HUES6 (cell line): Measurements from ENCODE around the gene DNAJC5G.
"Not testable (repeated sequence)": the region's sequence is repeated elsewhere in the genome, so short reads cannot be mapped to it uniquely, and the experiment has no call there.

ENCODE experiments used
- H3K27ac ChIP-seq: 2 replicates; pipeline ENCODE4 v1.7.0; 2013; ENCODE audit warnings: low read depth, mild to moderate bottlenecking, low read length, inconsistent platforms
- H3K27me3 ChIP-seq: 2 replicates; pipeline ENCODE4 v1.6.1; 2013; ENCODE audit warnings: low read length; ENCODE audit not compliant: control insufficient read depth, insufficient read depth
- H3K36me3 ChIP-seq: 2 replicates; pipeline ENCODE4 v1.6.1; 2013; ENCODE audit warnings: low read length; ENCODE audit not compliant: control insufficient read depth, insufficient read depth
- H3K4me1 ChIP-seq: 2 replicates; pipeline ENCODE4 v1.6.1; 2013; ENCODE audit warnings: low read length; ENCODE audit not compliant: control insufficient read depth, insufficient read depth
- H3K4me3 ChIP-seq: 2 replicates; pipeline ENCODE4 v1.5.1; 2013; ENCODE audit warnings: low read depth, low read length
- H3K9ac ChIP-seq: one replicate; pipeline ENCODE4 v1.6.1; 2013; ENCODE audit warnings: mild to moderate bottlenecking, low read length
- H3K9me3 ChIP-seq: 2 replicates; pipeline ENCODE4 v1.6.1; 2013; ENCODE audit warnings: low read depth, low read length; ENCODE audit not compliant: control insufficient read depth, insufficient read depth

DNAJC5G gene

DNA sequence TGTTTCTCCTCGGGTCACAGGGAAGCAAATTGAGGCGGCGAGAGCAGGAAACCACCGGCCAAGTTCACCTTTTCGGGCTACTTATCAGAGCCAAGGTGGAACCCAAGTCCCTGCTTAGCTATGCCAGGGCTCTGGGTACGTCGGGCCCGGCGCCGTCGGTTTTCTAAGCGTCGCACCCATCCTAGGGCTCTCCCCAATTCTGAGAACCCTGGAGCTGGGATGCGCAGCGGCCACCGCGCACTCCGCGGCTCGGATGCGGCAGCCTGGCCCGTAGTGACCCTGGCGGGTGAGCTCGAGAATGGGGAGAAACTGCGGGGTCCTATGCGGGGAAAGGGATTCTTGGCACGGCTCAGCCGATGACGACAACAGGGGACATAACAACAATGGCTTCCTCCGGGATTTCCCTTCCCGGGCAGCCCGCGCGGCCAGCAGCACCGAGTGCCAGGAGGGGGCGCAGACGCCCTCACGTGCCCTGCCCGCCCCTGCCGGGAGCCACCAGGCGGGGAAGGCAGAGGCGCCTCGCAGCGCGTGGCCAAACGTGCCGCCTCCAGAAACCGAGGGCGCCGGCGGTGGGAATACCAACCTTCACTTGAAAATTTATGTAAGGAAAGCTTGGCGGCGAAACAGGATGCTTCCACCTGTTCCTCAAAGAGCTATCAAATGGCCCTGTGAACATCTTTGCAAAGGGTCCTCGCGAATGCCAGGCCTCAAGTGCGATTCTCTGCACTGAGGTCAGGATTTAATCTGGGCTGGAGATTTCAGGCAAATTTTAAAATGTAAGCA is 10.3 kb upstream of the DNAJC5G start:
- Histone ChIP-seq H3K27me3 (peaks cover 75% of the 10 kb centered on the region), H3K4me3 (peak overlapping the region; percentile 56), H3K27ac (no peak overlapping the region), H3K4me1 (peaks cover 15% of the 10 kb centered on the region), H3K36me3 (no peaks in the 10 kb centered on the region), H3K9me3 (no peaks in the 10 kb centered on the region), H3K9ac (peak overlapping the region; percentile 25)

DNA sequence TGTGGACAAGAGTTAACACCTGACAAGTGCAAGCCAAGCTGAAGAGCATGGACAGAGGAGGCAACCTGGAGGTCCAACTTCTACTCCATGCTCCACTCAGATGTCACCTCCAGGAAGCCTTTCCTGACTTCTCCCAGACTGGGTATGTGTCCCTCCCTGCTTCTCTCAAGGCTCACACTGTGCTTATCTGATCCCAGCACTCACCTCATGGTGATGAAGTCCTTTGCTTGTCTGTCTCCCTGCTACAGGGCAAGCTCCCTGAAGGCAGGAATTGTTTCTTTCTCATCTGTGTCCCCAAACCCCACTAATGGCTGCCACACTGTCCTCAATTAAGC is 9.7 kb upstream of the DNAJC5G start:
- Histone ChIP-seq H3K27ac (no peak overlapping the region), H3K9me3 (no peaks in the 10 kb centered on the region), H3K9ac (no peak overlapping the region), H3K27me3 (peaks cover 69% of the 10 kb centered on the region), H3K4me1 (peaks cover 15% of the 10 kb centered on the region), H3K4me3 (no peak overlapping the region; the same call in 1 of the 2 replicates), H3K36me3 (no peaks in the 10 kb centered on the region)

DNA sequence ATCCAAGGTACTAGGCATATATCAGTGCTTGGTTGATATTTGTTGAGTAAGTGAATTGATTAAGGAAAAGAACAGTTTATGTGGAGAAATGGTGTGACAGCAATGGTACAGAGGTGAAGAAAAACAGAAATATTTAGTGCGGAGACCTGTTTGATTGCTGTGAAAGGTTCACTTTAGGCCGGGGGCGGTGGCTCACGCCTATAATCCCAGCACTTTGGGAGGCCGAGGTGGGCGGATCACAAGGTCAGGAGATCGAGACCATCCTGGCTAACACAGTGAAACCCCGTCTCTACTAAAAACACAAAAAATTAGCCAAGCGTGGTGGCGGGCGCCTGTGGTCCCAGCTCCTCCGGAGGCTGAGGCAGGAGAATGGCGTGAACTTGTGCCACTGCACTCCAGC is 6.9 kb upstream of the DNAJC5G start:
- Histone ChIP-seq H3K4me1 (peaks cover 11% of the 10 kb centered on the region), H3K27me3 (peaks cover 41% of the 10 kb centered on the region)
- not testable (repeated sequence) for H3K4me3 ChIP-seq

DNA sequence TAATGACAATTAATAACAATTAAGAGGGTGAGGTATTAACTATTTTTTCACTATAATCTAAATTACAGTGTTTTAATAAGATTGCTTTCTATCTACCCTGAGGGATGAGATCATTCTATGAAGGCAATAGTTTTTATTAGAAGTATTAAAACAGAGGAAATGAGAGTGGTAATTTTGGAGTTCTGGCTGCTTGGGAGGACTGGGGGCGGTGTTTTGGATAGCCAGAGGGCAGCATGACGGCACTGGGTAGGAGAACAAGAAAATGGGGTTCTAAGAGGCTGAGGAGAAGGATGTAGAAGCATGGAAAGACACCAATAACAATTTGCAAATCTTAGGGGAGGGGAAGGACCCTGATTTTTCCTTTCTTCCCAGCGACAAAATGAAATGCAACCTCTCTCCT is 5.1 kb upstream of the DNAJC5G start:
- Histone ChIP-seq H3K27ac (no peak overlapping the region), H3K4me1 (peaks cover 9% of the 10 kb centered on the region; the same call in 1 of the 2 replicates), H3K4me3 (no peak overlapping the region), H3K36me3 (no peaks in the 10 kb centered on the region), H3K27me3 (peaks cover 23% of the 10 kb centered on the region), H3K9me3 (no peaks in the 10 kb centered on the region), H3K9ac (no peak overlapping the region)

More for the DNA sequence above, 6.9 kb upstream of the DNAJC5G start:
- not testable (repeated sequence) for H3K27ac ChIP-seq, H3K9me3 ChIP-seq, H3K36me3 ChIP-seq, H3K9ac ChIP-seq

DNA sequence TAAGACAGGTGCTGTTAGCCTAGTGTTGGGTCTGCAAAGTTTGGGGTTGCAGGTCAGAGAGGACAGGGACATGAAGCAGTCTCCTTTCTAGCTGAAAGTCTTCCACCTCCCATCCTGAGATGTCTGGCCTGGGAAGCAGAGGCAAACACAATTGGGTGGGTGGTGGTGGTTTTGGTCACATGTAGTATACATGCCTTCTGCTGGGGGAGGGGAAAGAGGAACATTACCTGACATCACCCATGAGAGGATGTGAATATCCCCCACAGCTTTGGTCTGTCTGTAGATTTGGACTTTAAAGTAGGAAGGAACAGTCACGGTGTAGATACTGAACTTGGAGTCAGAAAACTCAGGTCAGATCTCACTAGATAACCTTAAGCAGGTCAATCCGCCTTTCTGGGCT is 4.6 kb upstream of the DNAJC5G start:
- H3K27me3 ChIP-seq = peaks cover 18% of the 10 kb centered on the region
- no peak overlapping the region for H3K4me3 ChIP-seq
- no peaks in the 10 kb centered on the region for H3K36me3 ChIP-seq
- no peaks in the 10 kb centered on the region for H3K9me3 ChIP-seq
- H3K9ac ChIP-seq = no peak overlapping the region
- H3K4me1 ChIP-seq = peaks cover 13% of the 10 kb centered on the region
- no peak overlapping the region for H3K27ac ChIP-seq

DNA sequence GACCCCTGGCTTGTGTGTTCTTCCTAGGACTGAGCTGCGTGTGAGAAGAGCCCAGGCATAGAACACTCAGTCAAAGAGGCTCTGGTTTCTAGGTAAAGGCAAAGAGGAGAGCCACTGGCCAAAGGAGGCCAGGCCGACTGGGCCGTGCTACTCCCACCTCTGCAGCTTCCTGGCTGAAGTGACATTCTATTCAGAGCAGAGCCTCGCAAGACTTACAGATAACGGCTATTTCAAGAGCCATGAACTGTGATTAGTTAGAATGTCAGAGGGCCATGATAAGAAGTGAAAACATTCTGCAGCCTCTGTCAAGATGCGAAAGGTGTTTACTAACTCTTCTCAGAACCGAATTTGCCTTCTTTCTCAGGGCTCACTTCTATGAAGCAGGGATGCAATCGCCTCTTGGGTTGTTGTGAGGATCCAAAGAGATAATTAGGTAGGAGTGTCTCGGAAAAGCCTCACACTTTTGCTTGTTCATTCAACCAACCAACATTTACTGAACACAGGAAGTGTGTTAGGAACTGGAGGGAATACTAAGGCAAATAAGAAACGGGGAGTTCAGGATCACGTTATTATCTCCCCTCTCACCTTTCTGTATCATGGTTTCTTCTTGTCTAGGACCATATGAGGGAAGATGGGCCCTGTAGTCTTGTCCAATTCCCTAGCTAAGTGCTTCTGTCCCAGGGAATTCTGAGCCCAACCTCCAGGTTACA is 3.4 kb upstream of the DNAJC5G start:
- H3K4me1 ChIP-seq = peaks cover 13% of the 10 kb centered on the region

DNA sequence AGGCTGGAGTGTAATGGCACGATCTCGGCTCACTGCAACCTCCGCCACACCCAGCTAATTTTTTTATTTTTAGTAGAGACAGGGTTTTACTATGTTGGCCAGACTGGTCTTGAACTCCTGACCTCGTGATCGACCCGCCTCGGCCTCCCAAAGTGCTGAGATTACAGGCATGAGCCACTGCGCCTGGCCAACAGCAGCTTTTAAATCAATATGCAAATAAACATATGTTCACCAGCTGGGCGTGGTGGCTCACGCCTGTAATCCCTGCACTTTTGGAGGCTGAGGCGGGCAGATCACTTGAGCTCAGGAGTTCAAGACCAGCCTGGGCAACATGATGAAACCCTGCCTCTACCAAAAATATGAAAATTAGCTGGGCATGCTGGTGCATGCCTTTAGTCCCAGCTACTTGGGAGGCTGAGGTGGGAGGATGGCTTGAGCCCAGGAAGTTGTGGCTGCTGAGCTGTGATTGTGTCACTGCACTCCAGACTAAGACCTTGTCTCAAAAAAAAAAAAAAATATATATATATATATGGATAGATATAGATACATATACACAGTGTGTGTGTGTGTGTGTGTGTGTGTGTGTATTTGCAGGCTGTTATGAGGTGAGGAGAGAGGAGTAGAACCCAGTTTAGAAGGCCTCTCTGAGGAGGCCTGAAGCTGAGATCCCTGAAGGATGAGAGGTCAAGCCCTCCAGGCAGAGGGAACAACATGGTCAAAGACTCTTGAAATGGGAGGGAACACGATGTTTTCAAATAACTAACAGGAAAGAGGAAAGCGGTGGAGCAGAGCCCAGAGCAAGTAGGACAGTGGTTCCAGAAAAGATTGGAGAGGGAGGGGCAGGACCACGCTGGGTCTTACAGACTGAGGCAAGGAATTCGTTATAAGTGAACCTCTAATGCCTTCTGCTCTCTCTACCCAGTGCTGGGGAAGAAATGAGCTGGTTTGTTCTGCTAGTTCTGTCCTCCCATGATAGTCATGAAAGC is 2.4 kb upstream of the DNAJC5G start:
- H3K9ac ChIP-seq, H3K36me3 ChIP-seq, H3K27me3 ChIP-seq, H3K27ac ChIP-seq, H3K4me3 ChIP-seq, H3K9me3 ChIP-seq: not testable (repeated sequence)
- H3K4me1 ChIP-seq = peaks cover 13% of the 10 kb centered on the region

More for the DNA sequence above, 3.4 kb upstream of the DNAJC5G start:
- no peaks in the 10 kb centered on the region for H3K9me3 ChIP-seq
- H3K9ac ChIP-seq = no peak overlapping the region
- no peaks in the 10 kb centered on the region for H3K36me3 ChIP-seq
- no peak overlapping the region for H3K27ac ChIP-seq
- H3K4me3 ChIP-seq = no peak overlapping the region
- peaks cover 6% of the 10 kb centered on the region for H3K27me3 ChIP-seq

DNA sequence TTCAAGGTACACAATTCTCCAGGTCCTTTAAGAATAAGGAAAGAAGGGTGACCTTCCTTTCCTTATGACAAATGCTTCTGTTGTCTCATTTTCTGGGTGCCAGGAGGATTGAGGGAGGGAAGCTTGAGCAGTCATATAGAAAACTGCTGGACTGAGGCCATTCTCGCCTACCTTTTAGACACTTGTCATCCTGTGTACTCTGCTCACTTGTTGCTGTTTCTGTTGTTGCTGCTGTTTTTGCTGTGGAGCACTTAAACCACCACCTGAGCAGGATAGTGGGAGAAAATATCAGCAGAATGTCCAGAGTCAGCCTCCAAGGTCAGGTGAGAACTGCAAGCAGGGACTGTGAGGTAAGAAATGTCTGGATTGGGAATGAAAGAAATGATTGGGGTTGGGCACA is 2.8 kb downstream of the DNAJC5G start:
- Histone ChIP-seq H3K4me3 (no peak overlapping the region), H3K9me3 (no peaks in the 10 kb centered on the region)

DNA sequence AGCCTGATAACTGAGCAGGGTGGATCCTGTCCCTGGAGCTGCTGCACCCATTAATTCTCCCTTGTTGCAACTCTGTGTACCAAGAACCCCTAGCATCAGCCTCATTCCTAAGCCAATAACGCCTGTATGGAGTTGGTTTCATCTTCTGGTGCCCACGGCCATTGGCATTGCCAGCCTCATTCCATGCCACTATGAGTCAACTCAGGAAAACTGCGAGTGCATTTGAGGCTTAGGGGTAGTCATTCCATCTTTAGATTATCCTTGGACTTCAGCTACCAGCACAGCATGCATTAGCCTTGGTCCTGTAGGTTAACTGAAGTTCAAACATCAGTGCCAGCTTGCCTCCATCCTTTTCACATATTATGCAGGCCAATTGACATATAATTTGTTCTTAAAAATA is 5.6 kb downstream of the DNAJC5G start:
- H3K36me3 ChIP-seq = no peaks in the 10 kb centered on the region
- H3K9me3 ChIP-seq = no peaks in the 10 kb centered on the region
- no peak overlapping the region for H3K27ac ChIP-seq
- H3K4me1 ChIP-seq = peaks cover 21% of the 10 kb centered on the region
- peaks cover 4% of the 10 kb centered on the region; the same call in 1 of the 2 replicates for H3K27me3 ChIP-seq
- no peak overlapping the region for H3K9ac ChIP-seq
- no peak overlapping the region for H3K4me3 ChIP-seq

More for the DNA sequence above, 2.8 kb downstream of the DNAJC5G start:
- no peak overlapping the region for H3K27ac ChIP-seq
- no peak overlapping the region for H3K9ac ChIP-seq
- H3K27me3 ChIP-seq = peaks cover 4% of the 10 kb centered on the region; the same call in 1 of the 2 replicates
- peaks cover 23% of the 10 kb centered on the region for H3K4me1 ChIP-seq
- no peaks in the 10 kb centered on the region for H3K36me3 ChIP-seq

DNA sequence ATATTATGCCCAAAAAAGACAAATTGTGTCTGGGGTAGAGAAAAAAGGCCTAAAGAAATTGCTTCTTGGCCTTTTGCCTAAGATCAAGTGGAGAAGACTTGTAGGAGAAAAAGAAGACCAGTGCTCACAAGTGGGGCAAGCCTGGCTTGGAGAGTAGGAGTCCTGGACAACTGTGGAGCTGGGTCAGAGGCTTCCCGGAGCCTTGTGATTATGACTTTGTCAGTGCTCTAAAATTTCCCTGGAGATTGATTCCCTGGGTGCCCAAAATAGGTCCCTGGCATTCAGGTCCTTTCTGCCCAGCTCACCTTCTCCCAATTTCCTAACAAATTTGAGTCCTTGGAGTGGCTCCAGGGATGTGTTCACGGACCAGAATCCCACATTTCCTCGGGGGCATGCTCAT is 6.2 kb downstream of the DNAJC5G start:
- H3K9ac ChIP-seq = no peak overlapping the region
- peaks cover 4% of the 10 kb centered on the region; the same call in 1 of the 2 replicates for H3K27me3 ChIP-seq
- peaks cover 21% of the 10 kb centered on the region for H3K4me1 ChIP-seq
- no peaks in the 10 kb centered on the region for H3K9me3 ChIP-seq
- no peak overlapping the region for H3K27ac ChIP-seq
- no peaks in the 10 kb centered on the region for H3K36me3 ChIP-seq
- peak overlapping the region; percentile 49; the same call in 1 of the 2 replicates for H3K4me3 ChIP-seq
